Thymus (tissue), 11 donors: ENCODE data around the gene RLN3. TPM values are rescaled to one million over a fixed set of nuclear protein-coding genes. Genes with fewer than 3 reads are reported as not detected.

ENCODE experiments used
- DNase-seq, 9 donors: peaks; one replicate each; pipeline ENCODE4 v3.0.0-alpha.2; 2013; ENCODE audit warnings: low spot score in 9 of 9, low read depth in 6 of 9, missing footprints in 1 of 9
- H3K27ac ChIP-seq, 2 donors: one replicate each; pipeline ENCODE4 v1.5.1; 2013; ENCODE audit warnings: control low read depth in 1 of 2, low read depth in 1 of 2, low read length in 1 of 2, mild to moderate bottlenecking in 1 of 2, moderate library complexity in 1 of 2
- H3K27me3 ChIP-seq, 2 donors: one replicate each; pipeline ENCODE4 v1.5.1; 2013; ENCODE audit warnings: low read length in 1 of 2; ENCODE audit not compliant: control insufficient read depth in 2 of 2, insufficient read depth in 1 of 2
- H3K36me3 ChIP-seq, 2 donors: one replicate each; pipeline ENCODE4 v1.5.1; 2013; ENCODE audit warnings: low read length in 1 of 2, mild to moderate bottlenecking in 1 of 2, moderate library complexity in 1 of 2; ENCODE audit not compliant: control insufficient read depth in 2 of 2, insufficient read depth in 2 of 2
- H3K4me1 ChIP-seq, 2 donors: one replicate each; pipeline ENCODE4 v1.5.1; 2013; ENCODE audit warnings: low read length in 2 of 2; ENCODE audit not compliant: control insufficient read depth in 2 of 2, insufficient read depth in 2 of 2
- H3K4me3 ChIP-seq, 2 donors: one replicate each; pipeline ENCODE4 v1.5.1; 2013; ENCODE audit warnings: low read length in 2 of 2, control low read depth in 1 of 2, mild to moderate bottlenecking in 1 of 2
- H3K9me3 ChIP-seq, 2 donors: one replicate each; pipeline ENCODE4 v1.5.1; 2013; ENCODE audit warnings: low read length in 1 of 2, mild to moderate bottlenecking in 1 of 2; ENCODE audit not compliant: control insufficient read depth in 2 of 2, insufficient read depth in 1 of 2
- WGBS: extraction: QIAGEN DNeasy Blood & Tissue Kit; methylation state at CpG from one replicate; pipeline ENCODE4 v1.1.7; 2013; 5-methylcytosine and 5-hydroxymethylcytosine counted together
- polyA plus RNA-seq: library from polyadenylated mRNA; stranded (reverse); fragments of 200-250 nt; gene quantifications from one replicate; pipeline ENCODE4 v1.2.3, GENCODE V29; 2013
- total RNA-seq: library from RNA; stranded (reverse); fragments of 120-200 nt; gene quantifications from one replicate; pipeline ENCODE4 v1.2.4, GENCODE V29; 2013
- donor health status: healthy.

RLN3 gene
- total and polyA plus RNA-seq, 2 donors = 0.18 TPM; not detected in 1

DNA sequence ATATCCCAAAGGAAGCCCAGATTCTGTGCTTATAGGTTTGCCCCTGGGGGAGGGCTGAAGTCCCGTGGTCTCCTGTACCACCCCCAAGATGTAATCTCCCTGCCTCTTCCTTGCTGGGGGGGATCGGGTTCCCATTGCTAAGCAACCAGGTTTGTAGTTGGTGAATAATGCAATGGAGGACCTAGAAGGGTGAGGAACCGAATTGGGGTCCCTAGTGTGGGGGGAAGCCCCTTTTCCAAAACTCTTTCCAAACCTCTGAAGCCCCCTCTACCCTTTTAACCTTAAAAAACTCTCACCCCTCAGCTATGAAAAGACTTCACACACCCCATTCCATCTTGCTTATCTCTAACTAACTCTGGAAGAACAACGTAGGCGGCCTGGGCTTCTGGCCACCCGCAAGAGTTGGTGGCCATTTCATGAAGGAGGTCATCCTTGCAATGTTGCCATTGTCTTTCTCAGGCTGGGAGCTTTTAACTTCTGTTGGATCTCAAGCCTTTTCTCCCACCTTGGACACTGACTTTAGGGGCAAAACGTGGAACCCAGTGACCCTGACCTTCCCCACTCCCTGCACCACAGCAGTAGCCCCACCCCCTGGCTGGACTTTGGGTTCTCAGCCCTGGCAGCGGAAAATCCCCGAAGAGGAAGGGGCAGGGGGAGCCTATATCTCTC is 33.3 kb downstream of the RLN3 start:
- Histone ChIP-seq H3K9me3 (no peaks in the 10 kb centered on the region), H3K4me1 (peaks cover 0 to 10% of the 10 kb centered on the region in 2 donors), H3K36me3 (no peaks in the 10 kb centered on the region), H3K27me3 (peaks cover 21 to 57% of the 10 kb centered on the region in 2 donors), H3K4me3 (no peak overlapping the region), H3K27ac (no peak overlapping the region)
- WGBS = 69% methylated on average over 9 of the region's 9 CpGs
- DNase-seq = no peak

DNA sequence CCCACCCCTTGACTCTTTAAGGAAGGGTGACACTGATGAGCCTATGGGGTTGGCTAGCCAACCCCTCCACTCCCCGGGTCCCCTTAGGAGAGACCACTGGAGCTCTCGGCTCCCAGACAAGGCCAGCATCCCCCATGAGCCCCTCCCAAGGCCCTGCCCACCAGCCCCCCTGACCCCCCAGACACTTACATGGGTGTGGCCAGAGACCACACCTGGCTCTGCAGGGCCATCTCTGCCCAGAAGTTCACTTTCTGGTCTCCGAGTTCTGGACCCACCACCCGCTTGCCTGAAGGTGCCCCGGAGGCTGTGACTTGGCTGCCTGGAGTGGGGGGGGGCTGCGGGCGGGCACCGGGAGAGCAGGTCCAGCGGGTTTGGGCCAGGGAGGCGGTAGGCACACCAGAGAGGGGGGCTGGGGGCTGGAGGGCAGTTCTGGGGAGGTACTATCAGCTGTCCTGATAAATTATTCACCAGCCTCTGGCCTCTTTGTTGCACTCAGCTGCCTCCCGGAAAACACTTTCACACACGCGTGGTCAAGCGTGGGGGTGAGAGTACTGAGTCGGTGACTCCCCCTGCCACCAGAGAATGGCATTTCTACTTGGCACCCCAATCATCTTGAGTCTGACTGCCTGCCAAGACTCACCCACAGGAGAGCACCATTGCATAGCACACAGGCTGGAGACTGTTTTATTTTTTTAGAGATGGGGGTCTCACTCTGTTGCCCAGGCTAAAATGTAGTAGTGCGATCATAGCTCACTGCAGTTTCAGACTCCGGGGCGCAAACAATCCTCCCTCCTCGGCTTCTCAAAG is 34.0 kb downstream of the RLN3 start, which contains the start of gene PALM3:
PALM3 (minus strand) TSS at position 326 of the 807 bp plus-strand sequence; CDS start at position 230, 96 bp downstream.
- WGBS = 85% methylated on average over 19 of the region's 19 CpGs
- Histone ChIP-seq H3K36me3 (no peaks in the 10 kb centered on the region), H3K27ac (no peak within 1 kb of the TSS), H3K27me3 (peaks cover 17 to 50% of the 10 kb centered on the region in 2 donors), H3K4me1 (peaks cover 0 to 10% of the 10 kb centered on the region in 2 donors), H3K9me3 (no peaks in the 10 kb centered on the region), H3K4me3 (no peak within 1 kb of the TSS)
- no peak for DNase-seq

DNA sequence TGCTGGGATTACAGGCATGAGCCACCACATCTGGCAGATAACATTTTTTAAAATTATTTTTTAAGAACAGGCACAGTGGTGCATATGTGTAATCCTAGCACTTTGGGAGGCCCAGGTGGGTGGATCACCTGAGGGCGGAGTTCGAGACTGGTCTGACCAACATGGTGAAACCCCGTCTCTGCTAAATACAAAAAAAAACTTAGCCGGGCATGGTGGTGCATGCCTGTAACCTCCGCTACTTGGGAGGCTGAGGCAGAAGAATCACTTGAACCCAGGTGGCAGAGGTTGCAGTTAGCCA is 34.6 kb downstream of the RLN3 start:
- H3K27ac ChIP-seq = no peak overlapping the region
- H3K9me3 ChIP-seq = no peaks in the 10 kb centered on the region
- no peak overlapping the region for H3K4me3 ChIP-seq
- DNase-seq = no peak
- 92% methylated on average over 5 of the region's 5 CpGs for WGBS
- peaks cover 0 to 10% of the 10 kb centered on the region in 2 donors for H3K4me1 ChIP-seq
- no peaks in the 10 kb centered on the region for H3K36me3 ChIP-seq
- peaks cover 11 to 45% of the 10 kb centered on the region in 2 donors for H3K27me3 ChIP-seq

DNA sequence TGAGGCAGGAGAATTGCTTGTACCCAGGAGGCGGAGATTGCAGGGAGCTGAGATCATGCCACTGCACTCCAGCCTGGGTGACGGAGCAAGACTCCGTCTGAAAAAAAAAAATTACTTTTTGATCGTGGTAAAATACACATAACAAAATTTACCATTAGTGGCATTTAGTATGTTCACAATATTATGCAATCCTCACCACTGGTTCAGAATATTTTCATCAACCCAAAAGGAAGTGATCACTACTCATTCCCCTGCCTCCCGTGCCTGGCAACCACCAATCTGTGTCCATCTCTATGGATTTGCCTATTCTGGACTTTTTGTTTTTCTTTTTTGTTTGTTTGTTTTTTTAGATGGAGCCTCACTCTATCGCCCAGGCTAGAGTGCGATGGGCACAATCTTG is 35.2 kb downstream of the RLN3 start:
- H3K27me3 ChIP-seq = peaks cover 7 to 40% of the 10 kb centered on the region in 2 donors
- H3K9me3 ChIP-seq = no peaks in the 10 kb centered on the region
- WGBS = 90% methylated on average over 7 of the region's 7 CpGs
- H3K36me3 ChIP-seq = no peaks in the 10 kb centered on the region
- peaks cover 0 to 4% of the 10 kb centered on the region in 2 donors for H3K4me1 ChIP-seq
- no peak for DNase-seq
- no peak overlapping the region for H3K27ac ChIP-seq
- no peak overlapping the region for H3K4me3 ChIP-seq

GRCh38 chr19:14066134-14066533 is 38.2 kb downstream of the RLN3 start:
- Histone ChIP-seq H3K27ac (no peak overlapping the region), H3K4me3 (no peak overlapping the region), H3K27me3 (peaks cover 0 to 20% of the 10 kb centered on the region in 2 donors), H3K9me3 (no peaks in the 10 kb centered on the region), H3K36me3 (no peaks in the 10 kb centered on the region), H3K4me1 (no peaks in the 10 kb centered on the region)
- WGBS = 79% methylated on average over 2 of the region's 2 CpGs
- no peak for DNase-seq

GRCh38 chr19:14070268-14071050 is 42.5 kb downstream of the RLN3 start:
- Histone ChIP-seq H3K4me3 (no peak overlapping the region), H3K4me1 (peaks cover 20 to 33% of the 10 kb centered on the region in 2 donors), H3K27ac (no peak overlapping the region), H3K27me3 (peaks cover 12 to 47% of the 10 kb centered on the region in 2 donors), H3K36me3 (no peaks in the 10 kb centered on the region), H3K9me3 (peaks cover 0 to 20% of the 10 kb centered on the region in 2 donors)
- WGBS = 98% methylated on average over 43 of the region's 43 CpGs
- no peak for DNase-seq

DNA sequence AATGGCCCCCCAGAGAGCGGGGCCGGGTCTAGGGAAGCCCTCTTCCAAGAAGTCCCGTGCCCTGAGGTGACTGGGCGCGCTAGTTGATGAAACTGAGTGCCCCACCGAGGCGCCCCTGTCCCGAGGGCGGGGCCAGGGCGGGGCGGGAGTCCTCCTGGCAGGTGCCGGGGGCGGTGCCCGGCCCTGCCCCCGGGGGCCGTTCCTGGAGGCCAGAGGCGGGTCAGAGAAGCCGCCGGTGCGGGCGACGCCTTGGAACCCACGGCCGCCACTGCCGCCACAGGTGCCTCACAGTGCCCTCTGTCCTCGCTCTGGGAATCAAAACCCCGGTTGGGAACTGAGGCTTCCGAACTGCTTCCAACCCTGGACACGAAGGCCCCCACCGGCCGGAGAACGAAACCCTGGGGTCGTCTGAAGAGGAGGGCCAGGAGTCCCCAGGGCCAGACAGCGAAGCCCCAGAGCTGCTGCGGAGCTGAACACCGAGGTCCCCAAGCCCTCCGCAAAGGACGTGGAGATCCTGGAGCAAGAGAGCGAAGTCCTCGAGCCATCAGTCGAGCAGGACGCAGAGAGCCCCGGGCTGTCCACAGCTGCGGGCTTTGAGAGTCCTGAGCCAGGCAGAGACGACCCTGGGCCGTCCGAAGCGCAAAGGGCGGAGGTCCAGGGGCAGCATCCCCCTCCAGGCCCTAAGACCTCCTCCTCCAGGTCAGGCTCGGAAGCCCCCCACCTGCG is 44.8 kb downstream of the RLN3 start, which contains the start of gene MISP3:
MISP3 (plus strand) TSS at position 252 of the 726 bp plus-strand sequence. CDS start 524 bp downstream, outside the sequence.
- peak within 1 kb of the TSS in 1 of 2 donors; percentile 67 for H3K27ac ChIP-seq
- 2% methylated on average over 51 of the region's 51 CpGs for WGBS
- H3K4me3 ChIP-seq = peak within 1 kb of the TSS; percentile 50 to 66
- H3K36me3 ChIP-seq = no peaks in the 10 kb centered on the region
- H3K9me3 ChIP-seq = peaks cover 0 to 20% of the 10 kb centered on the region in 2 donors
- peaks cover 20 to 33% of the 10 kb centered on the region in 2 donors for H3K4me1 ChIP-seq
- H3K27me3 ChIP-seq = peaks cover 12 to 47% of the 10 kb centered on the region in 2 donors
- no peak for DNase-seq

DNA sequence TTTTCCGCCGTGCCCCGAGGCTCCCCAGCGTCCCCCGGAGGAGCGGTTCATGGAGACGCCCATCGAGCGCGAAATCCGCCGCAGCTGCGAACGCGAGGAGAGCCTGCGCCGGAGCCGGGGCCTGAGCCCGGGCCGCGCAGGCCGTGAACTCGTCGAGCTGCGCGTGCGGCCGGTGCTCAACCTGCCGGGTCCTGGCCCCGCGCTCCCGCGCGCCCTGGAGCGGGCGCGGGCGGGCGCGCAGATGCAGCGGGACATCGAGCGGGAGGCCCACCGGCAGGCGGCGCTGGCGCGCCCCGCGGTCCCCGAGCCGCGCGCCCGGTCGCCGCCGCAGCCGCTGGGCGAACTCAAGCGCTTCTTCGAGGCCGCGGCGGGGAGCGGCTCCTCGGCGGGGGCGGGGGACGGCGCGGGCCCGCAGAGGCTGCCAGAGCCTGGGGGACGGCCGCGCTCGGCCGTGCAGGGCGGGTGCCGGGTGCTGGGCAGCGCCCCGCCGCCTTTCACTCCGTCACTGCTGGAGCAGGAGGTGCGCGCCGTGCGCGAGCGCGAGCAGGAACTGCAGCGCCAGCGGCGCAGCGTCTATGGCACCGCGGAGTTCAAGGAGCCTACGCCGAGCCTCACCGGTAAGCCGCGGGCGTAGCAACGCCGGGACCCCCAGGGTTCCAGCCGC is 45.4 kb downstream of the RLN3 start:
- peak in 6 of 9 donors; percentile 60 to 87 (median 80) for DNase-seq
- Histone ChIP-seq H3K4me3 (peak overlapping the region; percentile 50 to 66), H3K27ac (peak overlapping the region; percentile 55 to 67), H3K36me3 (no peaks in the 10 kb centered on the region), H3K4me1 (peaks cover 20 to 33% of the 10 kb centered on the region in 2 donors), H3K9me3 (peaks cover 0 to 20% of the 10 kb centered on the region in 2 donors), H3K27me3 (peaks cover 12 to 47% of the 10 kb centered on the region in 2 donors)
- under 1% methylated on average over 106 of the region's 106 CpGs for WGBS
